Left lung (tissue), 10 donors: ENCODE data around the gene PSTK. TPM values are rescaled to one million over a fixed set of nuclear protein-coding genes. Genes with fewer than 3 reads are reported as not detected.

Source experiments
- ATAC-seq: fragments of 200-7000 bp; cut with Tn5 transposase; one replicate; pipeline ENCODE4 v1.9.1; 2020; ENCODE audit warnings: moderate library complexity
- DNase-seq, 4 donors: peaks; one replicate each; pipeline ENCODE4 v3.0.0-alpha.2; 2013 to 2020
- H3K27ac ChIP-seq, 2 donors: fragments of 200-600 bp; sonication (generic) in 1 of 2; one replicate each; pipeline versions ENCODE4 v1.5.0 to v1.8.0; 2020 to 2021
- H3K27me3 ChIP-seq, 2 donors: fragments of 200-600 bp; sonication (generic) in 1 of 2; one replicate each; pipeline versions ENCODE4 v1.5.0 to v1.8.0; 2020 to 2021
- H3K36me3 ChIP-seq, 2 donors: fragments of 200-600 bp; sonication (generic) in 1 of 2; one replicate each; pipeline versions ENCODE4 v1.5.0 to v1.8.0; 2020 to 2021
- H3K4me1 ChIP-seq, 2 donors: fragments of 200-600 bp; one replicate each; pipeline ENCODE4 v1.8.0; 2021
- H3K4me3 ChIP-seq, 2 donors: fragments of 200-600 bp; sonication (generic) in 1 of 2; one replicate each; pipeline versions ENCODE4 v1.5.0 to v1.8.0; 2020 to 2021; ENCODE audit warnings: mild to moderate bottlenecking in 1 of 2
- H3K9me3 ChIP-seq, 2 donors: fragments of 200-600 bp; sonication (generic) in 1 of 2; one replicate each; pipeline versions ENCODE4 v1.5.0 to v1.8.0; 2020 to 2021
- intact Hi-C, 2 donors: fragments of 100-400 bp; cut with DNase I; formaldehyde crosslinking; loops; one replicate each; pipeline versions ENCODE4 v1.11.2 to v1.14.2; 2022
- polyA plus RNA-seq, 6 donors: library from polyadenylated mRNA; unstranded; fragments of 120-200 nt; gene quantifications; one replicate each; pipeline ENCODE4 v1.2.1, GENCODE V29; 2013; ENCODE audit not compliant: insufficient read length in 6 of 6
- total RNA-seq, 2 donors: library from RNA; stranded (reverse); fragmentation: NEBNext Ultra II Directional; extraction: Animal tissue kit (Norgen Biotek cat#: 25700); gene quantifications; one replicate each; pipeline ENCODE4 v1.2.1, GENCODE V29; 2021
- TF ChIP-seq, protein P1 (sequence below), 2 donors: fragments of 200-600 bp; sonication (generic) in 1 of 2; IDR thresholded peaks; one replicate each; pipeline versions ENCODE4 v1.5.0 to v1.8.0; 2021; ENCODE audit warnings: antibody characterized with exemption in 2 of 2
- donor health status: DM: no; HTN: yes; CAD: no.
- donor health status: DM: no; HTN: no; CAD: no.

PSTK gene
- total and polyA plus RNA-seq, 8 donors, result 3.8 to 9.9 (median 8.1) TPM

DNA sequence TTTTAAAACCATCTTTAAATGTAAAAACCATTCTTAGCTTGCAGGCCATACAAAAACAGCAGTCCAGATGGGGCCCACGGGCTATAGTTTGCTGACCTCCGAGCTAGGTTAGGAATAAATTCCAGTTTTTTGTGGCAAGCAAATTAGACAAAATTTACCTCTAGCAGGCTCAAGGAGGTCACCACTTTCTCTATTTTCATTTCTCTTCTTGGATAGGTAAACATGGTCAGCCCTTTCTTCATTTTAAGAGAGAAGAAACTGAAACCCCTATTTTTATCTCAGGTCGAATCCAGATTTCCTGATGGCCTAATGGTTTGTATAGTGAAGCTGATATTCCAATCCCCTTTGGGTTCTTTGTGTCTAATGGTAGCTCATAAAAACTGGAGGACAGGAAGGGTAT is 17.7 kb downstream of the PSTK start:
- peaks cover 0 to 52% of the 10 kb centered on the region in 2 donors for H3K36me3 ChIP-seq
- no peaks in the 10 kb centered on the region for H3K27me3 ChIP-seq
- no peak for ATAC-seq
- TF ChIP-seq, protein P1, sequence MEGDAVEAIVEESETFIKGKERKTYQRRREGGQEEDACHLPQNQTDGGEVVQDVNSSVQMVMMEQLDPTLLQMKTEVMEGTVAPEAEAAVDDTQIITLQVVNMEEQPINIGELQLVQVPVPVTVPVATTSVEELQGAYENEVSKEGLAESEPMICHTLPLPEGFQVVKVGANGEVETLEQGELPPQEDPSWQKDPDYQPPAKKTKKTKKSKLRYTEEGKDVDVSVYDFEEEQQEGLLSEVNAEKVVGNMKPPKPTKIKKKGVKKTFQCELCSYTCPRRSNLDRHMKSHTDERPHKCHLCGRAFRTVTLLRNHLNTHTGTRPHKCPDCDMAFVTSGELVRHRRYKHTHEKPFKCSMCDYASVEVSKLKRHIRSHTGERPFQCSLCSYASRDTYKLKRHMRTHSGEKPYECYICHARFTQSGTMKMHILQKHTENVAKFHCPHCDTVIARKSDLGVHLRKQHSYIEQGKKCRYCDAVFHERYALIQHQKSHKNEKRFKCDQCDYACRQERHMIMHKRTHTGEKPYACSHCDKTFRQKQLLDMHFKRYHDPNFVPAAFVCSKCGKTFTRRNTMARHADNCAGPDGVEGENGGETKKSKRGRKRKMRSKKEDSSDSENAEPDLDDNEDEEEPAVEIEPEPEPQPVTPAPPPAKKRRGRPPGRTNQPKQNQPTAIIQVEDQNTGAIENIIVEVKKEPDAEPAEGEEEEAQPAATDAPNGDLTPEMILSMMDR (IDR thresholded peaks at IDR 0.05), result no peak
- no peaks in the 10 kb centered on the region for H3K9me3 ChIP-seq
- peaks cover 0 to 5% of the 10 kb centered on the region in 2 donors for H3K4me1 ChIP-seq
- no peak overlapping the region for H3K4me3 ChIP-seq
- DNase-seq, result no peak
- intact Hi-C loops, result no loop called here
- H3K27ac ChIP-seq, result no peak overlapping the region

DNA sequence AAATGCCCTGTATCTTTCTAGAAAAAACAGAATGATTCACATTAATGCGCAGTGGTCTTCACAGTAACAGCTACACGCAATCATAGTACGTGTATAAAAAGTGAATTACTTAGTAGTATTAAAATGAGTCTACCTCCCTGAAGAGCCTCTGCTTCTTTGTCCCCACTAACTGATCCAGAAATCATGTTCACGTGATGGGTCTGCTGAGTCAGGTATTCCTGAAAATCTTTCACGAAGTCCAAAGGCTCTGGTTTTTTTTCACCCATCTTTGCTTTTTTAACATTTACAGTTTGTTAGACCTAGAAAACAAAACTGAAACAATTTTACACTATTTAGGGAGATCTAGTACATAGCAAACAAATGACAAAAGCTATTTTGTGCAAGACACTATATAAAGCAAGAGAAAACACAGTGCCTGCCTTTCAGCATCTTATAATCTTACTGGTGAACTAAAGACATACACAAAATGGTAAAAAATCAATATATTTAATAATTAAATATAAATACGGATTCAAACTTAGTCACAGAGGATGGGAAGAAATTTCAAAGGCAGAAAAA is 18.2 kb downstream of the PSTK start:
- DNase-seq, result no peak
- Histone ChIP-seq H3K4me3 (no peak overlapping the region), H3K36me3 (peaks cover 0 to 46% of the 10 kb centered on the region in 2 donors), H3K9me3 (no peaks in the 10 kb centered on the region), H3K27ac (no peak overlapping the region), H3K4me1 (peaks cover 0 to 5% of the 10 kb centered on the region in 2 donors), H3K27me3 (no peaks in the 10 kb centered on the region)
- intact Hi-C loops, result no loop called here
- ATAC-seq, result no peak
- TF ChIP-seq, protein P1 (IDR thresholded peaks at IDR 0.05), result no peak

DNA sequence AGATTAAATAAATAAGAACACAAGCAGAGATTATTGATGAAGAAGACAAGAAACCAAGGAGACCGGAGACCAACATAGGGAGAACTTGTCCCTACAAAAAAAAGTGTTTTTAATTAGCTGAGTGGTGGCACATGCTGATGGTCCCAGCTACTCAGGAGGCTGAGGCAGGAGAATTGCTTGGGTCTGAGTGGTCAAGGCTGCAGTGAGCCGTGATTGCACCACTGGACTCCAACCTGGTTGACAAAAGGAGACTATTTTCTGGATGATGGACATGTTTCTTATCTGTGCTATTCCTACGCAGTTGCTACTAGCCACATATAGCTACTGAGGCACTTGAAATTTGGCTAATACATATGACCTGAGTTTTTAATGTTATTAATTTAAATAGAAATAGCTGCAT is 18.7 kb downstream of the PSTK start:
- no peaks in the 10 kb centered on the region for H3K27me3 ChIP-seq
- intact Hi-C loops, result no loop called here
- DNase-seq (no peak), ATAC-seq (no peak)
- no peaks in the 10 kb centered on the region for H3K9me3 ChIP-seq
- H3K4me1 ChIP-seq, result peaks cover 0 to 5% of the 10 kb centered on the region in 2 donors
- TF ChIP-seq, protein P1 (IDR thresholded peaks at IDR 0.05), result no peak
- H3K4me3 ChIP-seq, result no peak overlapping the region
- peaks cover 0 to 41% of the 10 kb centered on the region in 2 donors for H3K36me3 ChIP-seq
- no peak overlapping the region for H3K27ac ChIP-seq

DNA sequence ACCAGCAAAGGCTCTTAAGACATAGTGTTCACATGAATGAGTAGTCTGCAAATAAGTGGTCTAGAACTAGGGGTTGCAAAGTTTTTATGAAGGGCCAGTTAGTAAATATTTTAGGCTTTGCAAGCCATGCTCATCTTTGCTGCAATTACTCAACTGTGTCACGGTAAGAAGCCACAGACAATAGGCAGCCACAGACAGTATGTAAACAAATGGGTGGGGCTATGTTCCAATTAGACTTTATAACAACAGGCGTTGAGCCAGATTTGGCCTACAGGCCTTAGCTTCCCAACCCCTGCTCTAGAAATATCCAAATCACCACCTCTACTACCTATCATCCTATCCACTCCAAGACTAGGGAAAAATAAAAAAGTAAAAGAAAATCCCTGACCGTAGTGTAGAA is 19.1 kb downstream of the PSTK start:
- intact Hi-C loops, result no loop called here
- TF ChIP-seq, protein P1 (IDR thresholded peaks at IDR 0.05), result no peak
- Histone ChIP-seq H3K4me1 (peaks cover 0 to 5% of the 10 kb centered on the region in 2 donors), H3K9me3 (no peaks in the 10 kb centered on the region), H3K27me3 (no peaks in the 10 kb centered on the region), H3K4me3 (no peak overlapping the region), H3K36me3 (peaks cover 0 to 37% of the 10 kb centered on the region in 2 donors), H3K27ac (no peak overlapping the region)
- ATAC-seq, result no peak
- DNase-seq, result no peak

DNA sequence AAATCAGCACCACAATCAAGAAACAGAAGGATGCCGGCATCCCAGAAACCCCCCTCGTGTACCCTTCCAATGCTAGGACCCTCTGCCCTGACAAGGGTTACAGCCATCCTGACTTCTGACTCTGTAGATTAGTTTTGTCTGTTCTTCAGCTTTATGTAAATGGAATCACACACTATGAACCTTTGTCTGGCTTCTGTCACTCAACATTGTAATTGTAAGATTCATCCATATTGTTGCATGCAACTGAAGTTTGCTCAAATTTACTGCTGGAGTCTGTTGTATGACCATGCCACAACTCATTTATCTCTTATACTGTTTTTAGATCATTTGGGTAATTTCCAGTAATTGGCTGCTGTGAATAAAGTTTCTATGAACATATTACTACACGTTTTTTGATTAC is 20.0 kb downstream of the PSTK start:
- Histone ChIP-seq H3K27me3 (no peaks in the 10 kb centered on the region), H3K27ac (no peak overlapping the region), H3K9me3 (no peaks in the 10 kb centered on the region), H3K4me1 (peaks cover 0 to 9% of the 10 kb centered on the region in 2 donors), H3K36me3 (peaks cover 0 to 29% of the 10 kb centered on the region in 2 donors), H3K4me3 (no peak overlapping the region)
- no peak for ATAC-seq
- DNase-seq, result no peak
- intact Hi-C loops, result no loop called here
- TF ChIP-seq, protein P1 (IDR thresholded peaks at IDR 0.05), result no peak
